Peyer's patch (tissue), 4 donors: ENCODE data around the gene LIMD2.

Experiments
- POLR2A ChIP-seq, 2 donors: fragments of 450-650 bp; IDR thresholded peaks; one replicate each; pipeline ENCODE4 v1.5.1; 2017; ENCODE audit warnings: antibody characterized with exemption in 2 of 2, mild to moderate bottlenecking in 2 of 2, moderate library complexity in 2 of 2
- TF ChIP-seq, protein P1 (sequence below), 6 experiments: fragments of 450-650 bp in 4 of 6; fragments of 200-600 bp in 2 of 6; sonication (generic) in 1 of 6; IDR thresholded peaks; one replicate each; pipeline ENCODE4 v1.5.1; 2017 to 2019; ENCODE audit warnings: antibody characterized with exemption in 6 of 6, mild to moderate bottlenecking in 3 of 6, moderate library complexity in 1 of 6

DNA sequence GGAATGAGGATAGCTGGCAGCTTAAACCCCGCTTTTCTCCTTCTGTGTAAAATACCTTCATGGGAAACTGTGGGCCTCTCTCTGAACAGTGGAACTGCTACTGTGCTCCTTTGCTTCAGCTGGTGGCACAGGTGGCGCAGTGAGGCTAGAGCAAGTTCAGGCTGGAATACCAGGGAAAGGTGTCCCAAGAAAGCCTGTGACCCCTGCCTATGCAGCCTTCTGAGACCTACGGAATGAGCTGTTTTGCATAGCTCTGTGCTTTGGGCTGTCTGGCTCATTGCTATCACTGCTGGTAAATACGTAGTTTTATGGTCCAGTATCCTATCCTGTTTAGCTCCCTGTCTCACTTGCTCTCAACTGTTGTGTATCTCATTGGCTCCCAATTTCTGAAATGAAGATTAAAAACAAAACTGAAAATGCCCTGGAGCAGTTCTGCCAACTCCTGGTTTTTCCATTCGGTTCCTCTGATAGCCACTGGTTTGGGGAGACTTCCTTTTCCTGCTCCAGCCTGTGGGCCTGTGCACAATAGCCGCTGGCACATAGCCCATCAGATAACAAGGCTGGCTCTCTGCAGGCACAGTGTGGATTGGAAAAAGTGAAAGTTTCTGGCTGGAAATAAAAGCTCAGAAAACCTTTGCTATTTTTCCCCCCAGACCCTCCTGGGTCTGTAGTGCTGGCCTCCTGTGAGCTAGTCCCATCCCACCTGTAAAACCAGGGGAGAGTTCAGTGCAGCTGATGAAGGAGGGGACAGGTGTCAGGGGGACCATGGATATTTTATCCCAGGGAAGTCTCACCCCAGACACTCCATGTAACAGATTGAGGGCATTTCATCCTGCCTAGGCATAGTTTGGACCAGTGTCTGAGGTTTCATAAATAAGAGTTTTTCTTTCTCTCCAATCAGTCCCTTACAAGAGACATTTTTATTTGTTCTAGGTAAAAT lies 24.0 kb downstream of the LIMD2 start:
- TF ChIP-seq, protein P1, sequence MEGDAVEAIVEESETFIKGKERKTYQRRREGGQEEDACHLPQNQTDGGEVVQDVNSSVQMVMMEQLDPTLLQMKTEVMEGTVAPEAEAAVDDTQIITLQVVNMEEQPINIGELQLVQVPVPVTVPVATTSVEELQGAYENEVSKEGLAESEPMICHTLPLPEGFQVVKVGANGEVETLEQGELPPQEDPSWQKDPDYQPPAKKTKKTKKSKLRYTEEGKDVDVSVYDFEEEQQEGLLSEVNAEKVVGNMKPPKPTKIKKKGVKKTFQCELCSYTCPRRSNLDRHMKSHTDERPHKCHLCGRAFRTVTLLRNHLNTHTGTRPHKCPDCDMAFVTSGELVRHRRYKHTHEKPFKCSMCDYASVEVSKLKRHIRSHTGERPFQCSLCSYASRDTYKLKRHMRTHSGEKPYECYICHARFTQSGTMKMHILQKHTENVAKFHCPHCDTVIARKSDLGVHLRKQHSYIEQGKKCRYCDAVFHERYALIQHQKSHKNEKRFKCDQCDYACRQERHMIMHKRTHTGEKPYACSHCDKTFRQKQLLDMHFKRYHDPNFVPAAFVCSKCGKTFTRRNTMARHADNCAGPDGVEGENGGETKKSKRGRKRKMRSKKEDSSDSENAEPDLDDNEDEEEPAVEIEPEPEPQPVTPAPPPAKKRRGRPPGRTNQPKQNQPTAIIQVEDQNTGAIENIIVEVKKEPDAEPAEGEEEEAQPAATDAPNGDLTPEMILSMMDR (IDR thresholded peaks at IDR 0.05): no peak
- TF ChIP-seq POLR2A (IDR thresholded peaks at IDR 0.05): no peak
